Right lobe of liver (tissue), 6 donors: ENCODE data around the gene STK24. TPM values are rescaled to one million over a fixed set of nuclear protein-coding genes. Genes with fewer than 3 reads are reported as not detected.
"Not testable (repeated sequence)": the region's sequence is repeated elsewhere in the genome, so short reads cannot be mapped to it uniquely, and the experiment has no call there.

Source experiments
- ATAC-seq, 4 donors: fragments of 200-7000 bp; cut with Tn5 transposase; one replicate each; pipeline ENCODE4 v1.9.1; 2020; ENCODE audit warnings: mild to moderate bottlenecking in 4 of 4, moderate library complexity in 4 of 4
- DNase-seq, 3 donors: peaks; one replicate each; pipeline ENCODE4 v3.0.0-alpha.2; 2020
- H3K27ac ChIP-seq, 3 donors: fragments of 200-600 bp; one replicate each; pipeline ENCODE4 v1.8.0; 2022
- H3K27me3 ChIP-seq, 2 donors: fragments of 200-600 bp; one replicate each; pipeline ENCODE4 v1.8.0; 2022
- H3K36me3 ChIP-seq, 4 donors: fragments of 200-600 bp; sonication (generic) in 1 of 4; one replicate each; pipeline versions ENCODE4 v1.5.1 to v1.8.0; 2017 to 2022; ENCODE audit warnings: control low read depth in 1 of 4
- H3K4me1 ChIP-seq, 4 donors: fragments of 200-600 bp; sonication (generic) in 1 of 4; one replicate each; pipeline versions ENCODE4 v1.5.1 to v1.8.0; 2017 to 2022; ENCODE audit warnings: control low read depth in 1 of 4
- H3K4me3 ChIP-seq, 3 donors: fragments of 200-600 bp; one replicate each; pipeline ENCODE4 v1.8.0; 2022
- H3K9me3 ChIP-seq, 4 donors: fragments of 200-600 bp; sonication (generic) in 1 of 4; one replicate each; pipeline versions ENCODE4 v1.5.1 to v1.8.0; 2017 to 2022; ENCODE audit warnings: control low read depth in 1 of 4
- CTCF ChIP-seq, 4 donors: fragments of 200-600 bp in 3 of 4; fragments of 450-650 bp in 1 of 4; IDR thresholded peaks; one replicate each; pipeline versions ENCODE4 v1.5.1 to v1.8.0; 2016 to 2022; ENCODE audit warnings: antibody characterized with exemption in 4 of 4, mild to moderate bottlenecking in 2 of 4
- POLR2A ChIP-seq: fragments of 450-650 bp; IDR thresholded peaks from one replicate; pipeline ENCODE4 v1.6.1; 2017; ENCODE audit warnings: antibody characterized with exemption, mild to moderate bottlenecking
- WGBS: methylation state at CpG from one replicate; pipeline ENCODE4 v1.1.6; 2018; ENCODE audit warnings: low coverage, low lambda C conversion rate; ENCODE audit not compliant: insufficient coverage; ENCODE audit errors: missing lambda C conversion rate; 5-methylcytosine and 5-hydroxymethylcytosine counted together
- intact Hi-C, 2 donors: fragments of 100-400 bp; cut with DNase I; formaldehyde crosslinking; loops; one replicate each; pipeline versions ENCODE4 v1.11.2 to v1.14.1; 2022
- long read RNA-seq: library from polyadenylated mRNA; unstranded; transcript quantifications from one replicate; pipeline ENCODE4 v2.0.0, GENCODE V29; 2019
- total RNA-seq, 6 experiments: library from RNA; depleted of rRNA in 2 of 6; stranded (reverse); fragments of >200 nt in 2 of 6; fragmentation: NEBNext Ultra II Directional in 3 of 6; extraction: Animal tissue kit (Norgen Biotek cat#: 25700) in 3 of 6; gene quantifications; one replicate each; pipeline versions ENCODE4 v1.1.0 to v1.2.4, GENCODE V29; 2016 to 2023
- donor health status: DM: no; HTN: yes; CAD: no.
- donor health status: DM: no; HTN: no; CAD: no.
- donor health status: DM: no; HTN: no; CAD: no.
- donor health status: DM: no; HTN: yes; CAD: no.
- donor health status: DM: no; HTN: yes; CAD: no.

STK24 gene
- total RNA-seq = 10 to 100 TPM; 14.8 to 40.8 (median 28.6) TPM
- long read RNA-seq, partial matches to known transcripts = 0 of 1 reads
- long read RNA-seq, other reads (novel, unspliced or antisense) = 1 of 1 reads

DNA sequence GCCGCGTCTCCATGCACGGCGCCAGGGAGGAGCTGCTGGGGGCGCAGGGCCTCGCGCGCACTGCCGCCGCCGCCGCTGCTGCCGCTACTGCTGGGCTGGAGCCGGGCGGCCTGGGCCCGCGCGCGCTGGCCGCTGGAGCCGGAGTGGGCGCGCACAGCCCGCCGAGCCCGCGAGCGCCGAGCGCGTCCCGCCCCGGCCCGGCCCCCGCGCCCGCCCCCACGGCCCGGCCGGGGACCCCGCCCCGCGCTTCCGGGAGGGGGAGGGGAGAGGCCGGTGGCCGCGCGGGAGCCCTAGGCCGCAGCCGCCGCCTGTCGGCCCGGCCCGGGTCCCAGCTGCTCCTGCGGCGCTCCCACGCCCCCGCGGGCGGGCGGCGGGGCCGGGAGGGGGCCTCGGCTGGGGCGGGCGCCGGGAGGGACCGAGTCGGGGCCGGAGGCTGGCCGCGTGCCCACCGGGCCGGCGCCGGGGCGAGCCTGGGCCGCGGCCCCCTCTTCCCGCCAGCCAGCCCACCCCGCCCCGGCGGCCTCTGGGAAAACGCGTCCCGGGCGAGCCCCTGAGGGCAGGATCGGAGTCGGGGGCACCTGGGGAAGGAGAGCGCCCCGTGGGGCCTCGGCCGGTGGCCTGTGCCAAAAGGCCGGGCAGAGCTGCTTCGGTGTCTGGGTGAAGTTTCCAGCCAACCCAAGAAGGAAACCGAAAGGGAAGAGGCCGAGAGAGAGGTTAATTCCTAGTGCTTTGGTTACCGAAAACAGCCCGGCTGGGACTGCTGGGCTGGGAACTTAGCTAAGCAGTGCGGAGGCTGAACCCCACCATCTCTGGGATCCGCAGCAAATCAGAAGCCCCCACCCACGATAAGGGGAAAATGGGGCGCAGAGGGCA, at the start of gene STK24:
Gene STK24, minus strand, starts transcription at position 145 of the 873 bp plus-strand sequence. CDS start 321 bp downstream, outside the sequence.
- H3K9me3 ChIP-seq = no peaks in the 10 kb centered on the region
- peak within 1 kb of the TSS; percentile 93 to 97 (median 96) for H3K27ac ChIP-seq
- intact Hi-C loops = loop anchor here in 1 of 2 donors (10.0 kb wide), 1 partner anchor 78 kb away; no protein-coding TSS in a partner anchor
- H3K4me3 ChIP-seq = peak within 1 kb of the TSS; percentile 87 to 97 (median 91)
- H3K27me3 ChIP-seq = no peaks in the 10 kb centered on the region
- WGBS = 0% methylated on average over 18 of the region's 103 CpGs
- ATAC-seq (peak; percentile 73 to 87 (median 81)), DNase-seq (peak; percentile 80 to 82 (median 81))
- no peaks in the 10 kb centered on the region for H3K36me3 ChIP-seq
- H3K4me1 ChIP-seq = peaks cover 0 to 31% (median 2%) of the 10 kb centered on the region in 4 donors
- TF ChIP-seq POLR2A = peak; percentile 62
- TF ChIP-seq CTCF (IDR thresholded peaks at IDR 0.05) = peak in 1 of 4 donors; percentile 12

- 64% methylated on average over 1 of the region's 1 CpG for WGBS
- ATAC-seq (no peak), DNase-seq (no peak)
- Histone ChIP-seq H3K4me1 (no peaks in the 10 kb centered on the region), H3K27me3 (no peaks in the 10 kb centered on the region), H3K4me3 (no peak overlapping the region), H3K36me3 (no peaks in the 10 kb centered on the region), H3K9me3 (no peaks in the 10 kb centered on the region), H3K27ac (no peak overlapping the region)
- intact Hi-C loops = no loop called here
- TF ChIP-seq CTCF (IDR thresholded peaks at IDR 0.05) (no peak), POLR2A (no peak)
These were observed 49.5 kb upstream of the STK24 start for GRCh38 chr13:98626298-98626935.

- H3K9me3 ChIP-seq, ATAC-seq, H3K4me3 ChIP-seq, H3K36me3 ChIP-seq, H3K4me1 ChIP-seq, intact Hi-C loops, DNase-seq, H3K27me3 ChIP-seq, H3K27ac ChIP-seq: not testable (repeated sequence)
- 89% methylated on average over 3 of the region's 5 CpGs for WGBS
These were observed 47.7 kb upstream of the STK24 start for GRCh38 chr13:98624589-98624988.

DNA sequence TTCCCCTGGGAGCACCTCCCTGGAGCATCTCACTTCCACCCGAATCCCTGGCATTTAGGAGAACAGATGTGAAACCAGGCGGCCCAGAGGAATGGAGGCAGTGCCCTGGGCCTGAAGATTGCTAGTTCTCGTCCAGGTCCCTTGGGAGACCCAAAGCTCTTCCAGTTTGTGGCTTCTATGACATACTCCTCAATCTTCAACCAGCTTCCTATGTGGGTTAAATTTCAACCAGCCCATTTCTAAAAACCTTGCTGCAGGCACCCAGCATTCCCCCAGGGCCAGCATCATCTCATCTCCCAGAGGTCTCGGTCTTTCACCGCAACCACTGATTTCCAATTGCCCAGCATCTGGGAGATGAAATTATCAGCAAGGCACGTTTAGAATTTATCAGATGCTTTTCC, 46.0 kb upstream of the STK24 start:
- H3K4me1 ChIP-seq = no peaks in the 10 kb centered on the region
- H3K27me3 ChIP-seq = no peaks in the 10 kb centered on the region
- no peak overlapping the region for H3K27ac ChIP-seq
- intact Hi-C loops = no loop called here
- no peaks in the 10 kb centered on the region for H3K9me3 ChIP-seq
- no peak for DNase-seq
- H3K36me3 ChIP-seq = no peaks in the 10 kb centered on the region
- no peak overlapping the region for H3K4me3 ChIP-seq
- TF ChIP-seq CTCF (IDR thresholded peaks at IDR 0.05) (no peak), POLR2A (no peak)
- no peak for ATAC-seq
- 69% methylated on average over 6 of the region's 6 CpGs for WGBS

DNA sequence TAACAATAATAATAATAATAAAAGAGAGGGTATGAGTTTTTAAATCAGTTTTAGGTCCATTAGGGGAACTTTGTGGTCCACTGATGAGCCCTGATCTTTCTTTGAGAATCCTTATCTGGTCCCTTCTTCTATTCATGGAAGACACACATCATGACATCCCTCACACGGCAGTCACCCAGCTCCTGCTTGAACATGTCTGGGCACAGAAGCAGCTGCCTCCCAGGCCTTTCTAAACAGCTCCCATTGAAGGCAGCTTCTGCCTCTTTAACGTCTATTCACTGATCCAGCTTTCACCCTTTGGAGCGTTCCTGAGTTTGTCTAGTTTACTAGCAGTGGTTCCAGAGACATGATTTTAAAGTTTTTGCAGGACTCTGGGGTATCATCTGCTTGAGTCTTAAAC, 42.6 kb upstream of the STK24 start:
- intact Hi-C loops = no loop called here
- DNase-seq (no peak), ATAC-seq (no peak)
- H3K4me3 ChIP-seq = no peak overlapping the region
- H3K4me1 ChIP-seq = no peaks in the 10 kb centered on the region
- H3K27me3 ChIP-seq = no peaks in the 10 kb centered on the region
- H3K36me3 ChIP-seq = no peaks in the 10 kb centered on the region
- WGBS = 88% methylated on average over 2 of the region's 3 CpGs
- no peak for TF ChIP-seq POLR2A
- no peak overlapping the region for H3K27ac ChIP-seq
- H3K9me3 ChIP-seq = no peaks in the 10 kb centered on the region

DNA sequence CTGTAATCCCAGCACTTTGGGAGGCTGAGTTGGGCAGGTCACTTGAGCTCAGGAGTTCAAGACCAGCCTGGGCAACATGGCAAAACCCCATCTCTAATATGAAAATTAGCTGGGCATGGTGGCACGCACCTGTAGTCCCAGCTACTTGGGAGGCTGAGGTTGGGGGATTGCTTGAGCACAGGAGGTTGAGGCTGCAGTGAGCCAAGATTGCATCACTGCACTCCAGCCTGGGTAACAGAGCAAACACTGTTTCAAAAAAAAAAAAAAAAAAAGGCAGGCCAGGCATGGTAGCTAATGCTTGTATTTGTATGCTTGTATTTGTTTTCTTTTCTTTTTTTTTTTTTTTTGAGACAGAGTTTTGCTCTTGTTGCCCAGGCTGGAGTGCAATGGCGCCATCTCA, 38.7 kb upstream of the STK24 start:
- ATAC-seq = peak in 3 of 4 donors; percentile 38 to 71 (median 63)
- WGBS = 89% methylated on average over 2 of the region's 2 CpGs
- DNase-seq, H3K4me1 ChIP-seq, intact Hi-C loops, H3K4me3 ChIP-seq, H3K27ac ChIP-seq, H3K36me3 ChIP-seq, H3K9me3 ChIP-seq, H3K27me3 ChIP-seq: not testable (repeated sequence)
